HUDEP-2 (cell line): ENCODE results near the gene SUSD4.
"Not testable (repeated sequence)": the region's sequence is repeated elsewhere in the genome, so short reads cannot be mapped to it uniquely, and the experiment has no call there.

Source experiments
- DNase-seq, 76 experiments: peaks; one replicate each; lab custom pipeline; 2025; ENCODE audit not compliant: unreplicated experiment in 76 of 76; lab: John Stamatoyannopoulos, UW

The SUSD4 gene

GRCh38 chr1:223257856-223258550 is 106.0 kb downstream of the SUSD4 start:
- no peak for DNase-seq

DNA sequence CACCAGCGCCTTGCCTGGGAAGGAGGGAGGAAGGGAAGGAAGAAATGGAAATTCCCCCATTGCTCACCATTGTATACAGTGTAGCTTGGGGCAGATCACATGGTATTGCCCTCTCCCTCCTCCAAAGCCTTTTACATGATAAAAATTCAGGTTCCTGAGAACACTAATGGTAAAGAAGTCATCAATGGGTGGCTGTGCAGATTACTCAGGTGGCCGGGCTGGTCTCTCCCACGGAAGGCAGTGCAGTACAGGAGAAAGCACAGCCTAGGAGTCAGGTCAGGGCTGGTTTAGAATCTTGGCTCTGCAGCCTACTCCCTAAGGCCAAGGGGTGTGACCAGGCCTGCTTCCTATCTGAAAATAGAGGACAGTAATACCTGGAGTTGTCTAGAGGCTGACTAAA is 107.9 kb downstream of the SUSD4 start:
- no peak for DNase-seq

DNA sequence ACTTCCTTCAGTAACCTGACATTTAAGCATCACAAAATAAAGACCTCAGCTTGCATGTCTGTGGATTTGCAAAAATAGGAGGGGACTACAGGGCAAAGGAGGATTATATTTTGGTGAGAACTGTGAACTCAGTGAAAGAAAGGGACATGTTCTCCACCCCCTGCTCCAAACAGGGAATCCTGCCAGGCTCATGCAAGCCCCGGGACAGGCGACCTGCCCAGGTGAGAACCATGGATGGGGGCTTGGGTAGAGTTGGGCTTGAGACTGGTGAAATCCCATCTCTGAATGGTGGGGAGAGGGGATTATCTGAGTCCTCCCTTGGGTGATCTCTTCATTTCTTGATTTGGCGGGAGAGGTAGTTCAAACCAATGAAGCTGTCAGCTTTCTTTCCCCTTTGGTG is 110.1 kb downstream of the SUSD4 start:
- DNase-seq: no peak

DNA sequence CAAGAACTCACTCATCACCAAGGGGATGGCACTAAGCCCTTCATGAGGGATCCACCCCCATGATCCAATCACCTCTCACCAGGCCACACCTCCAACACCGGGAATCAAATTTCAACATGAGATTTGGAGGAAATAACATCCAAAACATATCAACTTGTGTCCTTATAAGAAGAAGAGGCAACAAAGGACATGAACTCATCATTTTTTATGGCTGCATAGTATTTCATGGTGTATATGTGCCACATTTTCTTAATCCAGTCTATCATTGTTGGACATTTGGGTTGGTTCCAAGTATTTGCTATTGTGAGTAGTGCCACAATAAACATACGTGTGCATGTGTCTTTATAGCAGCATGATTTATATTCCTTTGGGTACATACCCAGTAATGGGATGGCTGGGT is 112.6 kb downstream of the SUSD4 start:
- DNase-seq: not testable (repeated sequence)

DNA sequence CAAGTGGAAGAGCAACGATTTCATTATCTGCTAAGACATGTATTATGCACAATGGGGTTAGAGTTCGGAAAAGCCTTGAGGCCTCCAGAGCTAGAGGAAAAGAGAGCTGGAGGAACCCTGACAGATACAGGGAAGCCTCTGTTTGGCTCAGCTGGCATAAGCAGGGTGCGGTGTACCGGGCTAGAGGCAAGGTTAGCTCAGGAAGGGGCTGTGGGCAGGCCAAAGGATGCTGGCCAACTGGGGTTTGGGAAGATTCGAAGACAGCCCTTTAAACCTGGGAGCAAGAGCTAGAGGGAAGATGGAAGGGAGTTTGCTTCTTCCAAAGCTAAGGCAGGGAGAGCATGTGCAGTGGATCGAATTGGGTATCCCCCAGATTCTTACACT is 113.4 kb downstream of the SUSD4 start:
- DNase-seq: no peak

- DNase-seq: no peak
These were observed 113.9 kb downstream of the SUSD4 start for GRCh38 chr1:223249854-223250631.

DNA sequence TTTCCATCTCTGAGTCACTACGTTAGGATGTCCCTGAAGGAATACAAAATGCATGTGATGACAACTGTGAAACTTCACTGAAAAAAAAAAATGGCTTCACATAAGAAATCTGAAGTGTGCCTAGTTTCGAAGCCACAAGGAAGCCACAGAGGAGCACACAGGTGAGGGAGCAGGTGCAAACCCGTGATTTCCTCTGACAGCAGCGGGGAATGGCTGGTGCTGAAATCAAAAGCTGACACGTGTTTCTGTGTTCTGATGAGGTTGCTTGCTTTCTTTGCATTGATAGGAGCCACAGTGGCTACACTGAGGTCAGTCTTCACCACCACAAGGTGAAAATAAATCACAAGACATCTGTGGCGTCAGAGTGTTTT is 115.2 kb downstream of the SUSD4 start:
- DNase-seq: no peak

- DNase-seq: no peak
These were observed 115.8 kb downstream of the SUSD4 start for GRCh38 chr1:223248001-223248769.

DNA sequence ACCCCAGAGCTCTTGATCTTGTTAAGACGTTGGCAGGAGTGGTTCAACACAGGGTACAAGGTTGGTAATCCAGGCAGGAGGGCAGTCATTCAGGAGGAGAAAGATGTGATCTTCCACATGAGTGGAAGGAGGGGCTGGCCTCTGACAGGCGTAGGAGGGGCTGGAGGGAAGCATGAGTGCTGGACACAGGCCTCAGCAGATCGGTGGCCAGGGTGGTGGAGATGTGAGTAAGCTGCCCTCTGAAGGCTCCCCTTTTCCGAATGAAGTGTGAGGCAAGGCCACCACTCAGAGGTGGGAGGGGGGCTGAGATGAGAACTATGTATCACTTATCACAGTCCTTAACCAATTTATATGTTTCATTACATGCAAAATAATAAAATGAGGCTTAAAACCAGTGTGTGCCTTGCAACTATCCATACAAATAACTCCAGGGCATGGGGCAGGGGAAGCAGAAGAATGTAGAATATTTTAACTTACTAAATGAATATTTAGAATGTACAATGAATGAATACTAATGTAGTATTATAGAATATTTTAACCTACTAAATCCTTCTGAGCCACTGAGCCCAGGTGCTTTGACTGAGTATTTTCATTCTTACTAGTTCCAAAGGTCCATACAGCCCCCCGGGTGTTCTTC is 117.4 kb downstream of the SUSD4 start:
- DNase-seq: no peak

- no peak for DNase-seq
These were observed 118.0 kb downstream of the SUSD4 start for GRCh38 chr1:223245983-223246382.

GRCh38 chr1:223245411-223245810 is 118.6 kb downstream of the SUSD4 start:
- DNase-seq: no peak

DNA sequence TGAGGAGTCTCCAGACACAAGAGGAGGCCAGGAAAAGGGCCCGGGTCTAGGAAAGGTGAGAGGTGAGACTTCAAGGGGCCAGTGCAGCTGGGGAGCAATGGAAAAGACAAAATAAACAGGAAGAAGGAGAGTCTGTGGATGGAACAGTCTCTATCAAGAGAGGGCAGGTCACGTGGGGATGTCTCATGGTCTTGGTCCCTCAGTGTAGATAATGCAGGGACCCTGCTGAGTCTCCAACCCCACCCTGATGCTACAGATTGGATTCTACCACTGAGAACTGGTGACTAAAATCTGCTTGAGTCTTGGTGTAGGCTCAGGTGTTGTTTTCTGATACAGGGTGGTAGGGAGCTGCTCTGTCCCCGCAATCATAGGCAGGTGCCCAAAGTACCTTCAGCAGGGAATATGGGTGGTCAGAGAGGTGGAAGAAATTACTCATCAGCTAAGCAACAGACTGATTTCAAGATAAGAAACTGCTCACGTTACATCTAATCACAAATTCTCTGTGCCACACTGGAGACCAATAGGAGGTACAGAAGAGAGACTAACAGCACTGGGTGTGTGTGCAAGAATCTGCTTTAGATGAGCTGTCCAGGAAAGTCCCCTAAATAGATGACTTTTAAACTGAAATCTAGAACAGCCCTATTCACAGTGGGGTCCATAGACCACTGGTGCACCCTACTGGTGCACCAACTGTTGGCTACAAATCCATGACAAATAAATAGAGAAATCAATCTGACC is 119.4 kb downstream of the SUSD4 start:
- DNase-seq: peak in 36 of 76 experiments; percentile 4 to 72 (median 28)

- no peak for DNase-seq
These were observed 120.4 kb downstream of the SUSD4 start for GRCh38 chr1:223243441-223244050.

DNA sequence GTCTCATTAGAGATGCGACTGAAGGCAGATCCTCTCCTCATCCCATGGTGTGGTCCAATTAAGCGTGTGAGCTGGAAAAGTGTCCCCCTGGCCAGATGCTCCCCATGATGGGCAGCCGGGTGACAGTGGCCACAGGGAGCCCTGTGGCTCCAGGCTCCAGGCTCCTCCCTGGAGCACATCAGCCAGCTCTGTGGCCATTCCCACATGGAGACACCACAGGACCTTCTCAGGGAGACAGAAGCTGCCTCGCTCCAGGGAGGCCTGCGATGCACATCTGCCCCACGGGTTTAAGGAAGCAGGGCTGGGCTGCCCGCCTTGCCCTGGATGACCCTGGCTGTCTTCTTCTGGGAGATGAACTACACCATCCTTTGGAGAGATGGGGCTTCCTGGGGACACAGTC is 121.0 kb downstream of the SUSD4 start:
- no peak for DNase-seq

DNA sequence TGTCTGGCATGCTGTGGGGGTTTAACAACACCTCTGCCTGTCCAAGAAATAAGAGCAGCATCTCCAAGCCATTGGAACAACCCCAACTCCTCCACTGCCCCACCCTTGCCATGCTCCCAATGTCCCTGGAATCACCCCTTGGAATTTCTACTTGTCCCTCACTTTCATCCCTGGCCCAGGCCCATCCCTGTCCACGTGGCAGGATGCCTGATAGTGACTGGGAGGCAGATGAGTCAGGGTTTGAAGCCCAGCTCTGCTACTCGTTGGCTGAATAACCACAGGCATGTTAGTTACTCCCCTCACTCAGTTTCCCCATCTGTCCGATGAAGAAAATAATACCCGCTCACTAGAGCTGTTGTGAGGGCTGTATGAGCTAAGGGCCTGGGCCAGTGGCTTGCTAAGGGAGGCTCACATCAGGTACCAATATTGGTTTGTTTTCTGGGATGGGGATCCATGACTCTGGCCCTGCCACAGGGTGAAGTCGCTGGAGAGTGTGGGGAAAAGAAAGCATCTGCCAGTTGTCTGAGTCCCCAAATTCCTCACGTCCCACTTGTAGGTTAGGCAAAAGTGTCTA is 121.5 kb downstream of the SUSD4 start:
- DNase-seq: no peak

- no peak for DNase-seq
These were observed 123.9 kb downstream of the SUSD4 start for GRCh38 chr1:223240122-223240521.

DNA sequence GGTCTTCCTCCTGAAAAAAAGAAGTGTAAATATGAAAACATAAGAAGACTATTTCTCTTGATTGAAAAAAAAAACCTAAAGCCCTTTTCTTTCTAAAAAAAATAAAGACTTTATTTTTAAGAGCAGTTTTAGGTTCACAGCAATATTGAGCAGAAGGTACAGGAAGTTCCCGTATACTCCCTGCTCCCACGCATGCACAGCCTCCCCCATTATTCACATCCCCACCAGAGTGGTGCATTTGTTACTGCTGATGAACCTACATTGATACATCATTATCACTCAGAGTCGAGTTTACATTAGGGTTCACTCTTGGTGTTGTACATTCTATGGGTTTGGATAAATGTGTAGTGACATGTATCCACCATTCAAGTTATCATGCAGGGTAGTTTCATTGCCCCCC is 128.9 kb downstream of the SUSD4 start:
- DNase-seq: no peak

GRCh38 chr1:223234534-223234933 is 129.4 kb downstream of the SUSD4 start:
- DNase-seq: no peak

- DNase-seq: no peak
These were observed 129.8 kb downstream of the SUSD4 start for GRCh38 chr1:223234170-223234514.
